ENCODE results near the gene GRK5.

DNA sequence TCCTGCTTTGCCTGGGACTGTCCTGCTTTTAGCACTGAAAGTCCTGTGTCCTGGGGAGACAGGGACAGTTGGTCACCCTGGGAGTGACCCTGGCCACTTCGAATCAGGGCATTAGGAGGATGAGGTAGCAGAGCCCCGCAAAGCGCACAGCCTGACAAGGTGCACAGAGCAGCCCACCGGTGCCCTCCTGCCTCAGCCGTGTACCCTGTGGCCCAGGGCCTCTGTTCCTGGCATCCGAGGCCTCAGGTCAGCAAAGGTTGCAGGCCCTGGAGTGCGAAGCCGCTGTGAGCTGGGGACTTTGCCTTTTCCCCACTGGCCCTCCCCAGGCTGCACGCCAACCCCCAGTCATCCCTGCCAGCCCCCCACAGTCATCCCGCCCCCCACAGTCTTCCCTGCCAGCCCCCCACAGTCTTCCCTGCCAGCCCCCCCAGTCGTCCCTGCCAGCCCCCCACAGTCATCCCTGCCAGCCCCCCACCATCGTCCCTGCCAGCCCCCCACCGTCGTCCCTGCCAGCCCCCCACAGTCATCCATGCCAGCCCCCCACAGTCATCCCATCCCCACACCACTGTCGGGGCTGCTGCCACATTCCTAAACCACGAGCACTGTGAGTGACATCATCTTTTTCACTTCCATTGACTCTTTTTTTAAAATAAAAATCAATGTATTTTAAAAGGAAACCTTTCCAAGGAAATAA is 243.4 kb downstream of the GRK5 start:
- TF ChIP-seq CTCF (IDR thresholded peaks at IDR 0.05; ENCODE audit: low read length) (no peak), EZH2 (optimal IDR thresholded peaks at IDR 0.05; ENCODE audit: low read depth, low read length) (no peak), EZH2phosphoT487 (IDR thresholded peaks at IDR 0.05; ENCODE audit: low read length) (no peak)

All from MM.1S (cell line).